ENCODE measurements around the gene ADGRL1.
"Not testable (repeated sequence)": the region's sequence is repeated elsewhere in the genome, so short reads cannot be mapped to it uniquely, and the experiment has no call there.

The ADGRL1 gene

GRCh38 chr19:14205452-14206287 lies at the start of gene ADGRL1:
TSS of gene ADGRL1 (minus strand) at chr19:14206169. CDS start at chr19:14183602, 22,567 bp downstream.
- DNase-seq = peak in 4 of 6 experiments; percentile 20 to 50 (median 43)

- DNase-seq = not testable (repeated sequence)
Observed at GRCh38 chr19:14255316-14255715, 49.3 kb upstream of the ADGRL1 start.

GRCh38 chr19:14253822-14254599 lies 48.0 kb upstream of the ADGRL1 start:
- not testable (repeated sequence) for DNase-seq

GRCh38 chr19:14252136-14252535 lies 46.2 kb upstream of the ADGRL1 start:
- not testable (repeated sequence) for DNase-seq

- no peak for DNase-seq
Observed at GRCh38 chr19:14250870-14251269, 44.9 kb upstream of the ADGRL1 start.

- not testable (repeated sequence) for DNase-seq
Observed at GRCh38 chr19:14250315-14250714, 44.3 kb upstream of the ADGRL1 start.

GRCh38 chr19:14249891-14250290 lies 43.9 kb upstream of the ADGRL1 start:
- not testable (repeated sequence) for DNase-seq

GRCh38 chr19:14249012-14249754 lies 43.2 kb upstream of the ADGRL1 start:
- peak in 4 of 6 experiments; percentile 8 to 46 (median 18) for DNase-seq

- peak in 4 of 6 experiments; percentile 3 to 48 (median 23) for DNase-seq
Observed at GRCh38 chr19:14248578-14249011, 42.6 kb upstream of the ADGRL1 start.

- peak in 1 of 6 experiments; percentile 14 for DNase-seq
Observed at GRCh38 chr19:14247548-14248471, 41.8 kb upstream of the ADGRL1 start.

- not testable (repeated sequence) for DNase-seq
Observed at GRCh38 chr19:14247205-14247547, 41.2 kb upstream of the ADGRL1 start.

GRCh38 chr19:14244393-14244792 lies 38.4 kb upstream of the ADGRL1 start:
- DNase-seq = not testable (repeated sequence)

GRCh38 chr19:14243718-14244117 lies 37.7 kb upstream of the ADGRL1 start:
- not testable (repeated sequence) for DNase-seq

GRCh38 chr19:14237014-14237941 lies 31.3 kb upstream of the ADGRL1 start:
- DNase-seq = no peak

- DNase-seq = not testable (repeated sequence)
Observed at GRCh38 chr19:14232945-14233344, 27.0 kb upstream of the ADGRL1 start.

GRCh38 chr19:14228446-14229071 lies 22.6 kb upstream of the ADGRL1 start:
- not testable (repeated sequence) for DNase-seq

- DNase-seq = not testable (repeated sequence)
Observed at GRCh38 chr19:14226498-14226897, 20.5 kb upstream of the ADGRL1 start.

GRCh38 chr19:14222886-14223285 lies 16.9 kb upstream of the ADGRL1 start:
- no peak for DNase-seq

- peak; percentile 49 to 80 (median 69) for DNase-seq
Observed at GRCh38 chr19:14221345-14221744, 15.4 kb upstream of the ADGRL1 start.

Data from stimulated activated naive CD4-positive, alpha-beta T cell (primary cell).